Colonic mucosa (tissue), 4 donors: ENCODE data around the gene NFX1. TPM values are rescaled to one million over a fixed set of nuclear protein-coding genes. Genes with fewer than 3 reads are reported as not detected.

Source experiments
- DNase-seq: peaks from one replicate; pipeline ENCODE4 v3.0.0-alpha.2; 2020
- H3K27ac ChIP-seq: fragments of 200-600 bp; one replicate; pipeline ENCODE4 v1.8.0; 2021
- H3K27me3 ChIP-seq: fragments of 200-600 bp; one replicate; pipeline ENCODE4 v1.8.0; 2021
- H3K36me3 ChIP-seq: fragments of 200-600 bp; one replicate; pipeline ENCODE4 v1.8.0; 2021
- H3K4me1 ChIP-seq: fragments of 200-600 bp; one replicate; pipeline ENCODE4 v1.8.0; 2021; ENCODE audit warnings: mild to moderate bottlenecking
- H3K4me3 ChIP-seq: fragments of 200-600 bp; one replicate; pipeline ENCODE4 v1.8.0; 2021
- H3K9ac ChIP-seq, 2 donors: one replicate each; pipeline ENCODE4 v1.7.0; 2013; ENCODE audit warnings: control low read depth in 2 of 2, low read depth in 2 of 2, low read length in 2 of 2
- H3K9me3 ChIP-seq: fragments of 200-600 bp; one replicate; pipeline ENCODE4 v1.8.0; 2021
- intact Hi-C: fragments of 100-400 bp; cut with DNase I; formaldehyde crosslinking; loops from one replicate; pipeline ENCODE4 v1.14.1; 2022
- total RNA-seq, 2 donors: library from RNA; stranded (reverse); fragmentation: NEBNext Ultra II Directional in 1 of 2; extraction: Animal tissue kit (Norgen Biotek cat#: 25700) in 1 of 2; gene quantifications; one replicate each; pipeline ENCODE4 v1.2.1, GENCODE V29; 2021
- TF ChIP-seq, protein P1 (sequence below): fragments of 200-600 bp; IDR thresholded peaks from one replicate; pipeline ENCODE4 v1.8.0; 2022; ENCODE audit warnings: antibody characterized with exemption, mild to moderate bottlenecking
- donor health status: healthy.
- donor health status: DM: no; HTN: no; CAD: no.
- donor health status: DM: no; HTN: no; CAD: no.

Gene NFX1
- total RNA-seq, 2 donors from 2014 or later: 27.6 to 31.3 TPM

DNA sequence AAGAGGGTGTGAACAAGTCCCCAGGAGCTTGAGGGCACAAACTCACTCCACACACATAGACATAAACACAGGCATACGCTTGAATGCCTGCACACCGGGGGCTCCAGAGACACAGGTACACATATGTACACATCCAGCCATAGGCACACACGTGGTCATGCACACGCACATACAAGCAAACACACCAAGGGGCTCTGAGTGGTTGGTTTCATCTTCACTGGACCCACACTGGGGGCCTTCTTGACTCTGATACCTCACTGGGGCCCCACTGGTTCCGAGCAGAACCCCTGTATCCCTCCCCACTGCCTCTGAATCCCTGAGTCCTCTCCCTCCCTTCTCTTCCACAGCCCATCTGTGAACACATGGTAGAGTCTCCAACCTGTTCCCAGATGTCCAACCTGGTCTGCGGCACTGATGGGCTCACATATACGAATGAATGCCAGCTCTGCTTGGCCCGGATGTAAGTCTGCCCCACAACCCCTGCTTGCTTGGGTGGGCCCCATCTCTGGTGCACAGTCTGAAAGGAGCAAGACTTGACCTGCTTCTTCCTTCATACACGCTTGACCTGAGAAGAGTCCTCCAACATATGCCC, 44.0 kb upstream of the NFX1 start:
- intact Hi-C loops: no loop called here
- Histone ChIP-seq H3K9ac (no peak overlapping the region), H3K4me3 (no peak overlapping the region), H3K27me3 (no peaks in the 10 kb centered on the region), H3K4me1 (no peaks in the 10 kb centered on the region), H3K27ac (no peak overlapping the region), H3K9me3 (no peaks in the 10 kb centered on the region), H3K36me3 (no peaks in the 10 kb centered on the region)
- no peak for DNase-seq
- TF ChIP-seq, protein P1, sequence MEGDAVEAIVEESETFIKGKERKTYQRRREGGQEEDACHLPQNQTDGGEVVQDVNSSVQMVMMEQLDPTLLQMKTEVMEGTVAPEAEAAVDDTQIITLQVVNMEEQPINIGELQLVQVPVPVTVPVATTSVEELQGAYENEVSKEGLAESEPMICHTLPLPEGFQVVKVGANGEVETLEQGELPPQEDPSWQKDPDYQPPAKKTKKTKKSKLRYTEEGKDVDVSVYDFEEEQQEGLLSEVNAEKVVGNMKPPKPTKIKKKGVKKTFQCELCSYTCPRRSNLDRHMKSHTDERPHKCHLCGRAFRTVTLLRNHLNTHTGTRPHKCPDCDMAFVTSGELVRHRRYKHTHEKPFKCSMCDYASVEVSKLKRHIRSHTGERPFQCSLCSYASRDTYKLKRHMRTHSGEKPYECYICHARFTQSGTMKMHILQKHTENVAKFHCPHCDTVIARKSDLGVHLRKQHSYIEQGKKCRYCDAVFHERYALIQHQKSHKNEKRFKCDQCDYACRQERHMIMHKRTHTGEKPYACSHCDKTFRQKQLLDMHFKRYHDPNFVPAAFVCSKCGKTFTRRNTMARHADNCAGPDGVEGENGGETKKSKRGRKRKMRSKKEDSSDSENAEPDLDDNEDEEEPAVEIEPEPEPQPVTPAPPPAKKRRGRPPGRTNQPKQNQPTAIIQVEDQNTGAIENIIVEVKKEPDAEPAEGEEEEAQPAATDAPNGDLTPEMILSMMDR: no peak

DNA sequence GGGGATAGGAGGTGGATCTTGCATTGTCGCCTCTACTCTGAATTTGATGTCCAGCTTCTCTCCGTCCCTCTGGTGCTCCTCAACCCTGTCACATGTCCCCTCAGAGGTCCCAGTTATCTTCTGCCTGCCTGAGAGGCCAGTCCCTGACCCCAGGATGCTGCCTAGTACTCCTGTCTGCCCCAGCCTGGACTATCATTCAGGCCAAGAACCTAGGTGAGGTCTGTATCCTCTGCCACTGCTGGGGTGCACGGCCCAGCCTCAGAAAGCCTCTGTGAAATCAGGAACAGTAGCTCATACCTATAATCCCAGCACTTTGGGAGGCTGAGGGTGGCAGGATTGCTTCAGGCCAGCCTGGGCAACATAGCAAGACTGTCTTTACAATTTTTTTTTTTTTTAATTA, 41.7 kb upstream of the NFX1 start:
- no peak for DNase-seq
- TF ChIP-seq, protein P1: no peak
- Histone ChIP-seq H3K4me3 (no peak overlapping the region), H3K27ac (no peak overlapping the region), H3K4me1 (no peaks in the 10 kb centered on the region), H3K36me3 (no peaks in the 10 kb centered on the region), H3K9ac (no peak overlapping the region), H3K9me3 (no peaks in the 10 kb centered on the region), H3K27me3 (no peaks in the 10 kb centered on the region)
- intact Hi-C loops: no loop called here

GRCh38 chr9:33249087-33249658, 41.1 kb upstream of the NFX1 start:
- H3K4me3 ChIP-seq: no peak overlapping the region
- no peaks in the 10 kb centered on the region for H3K4me1 ChIP-seq
- no peak overlapping the region for H3K27ac ChIP-seq
- no peak overlapping the region for H3K9ac ChIP-seq
- H3K27me3 ChIP-seq: no peaks in the 10 kb centered on the region
- intact Hi-C loops: no loop called here
- TF ChIP-seq, protein P1: no peak
- no peaks in the 10 kb centered on the region for H3K9me3 ChIP-seq
- peaks cover 1% of the 10 kb centered on the region for H3K36me3 ChIP-seq
- DNase-seq: no peak

DNA sequence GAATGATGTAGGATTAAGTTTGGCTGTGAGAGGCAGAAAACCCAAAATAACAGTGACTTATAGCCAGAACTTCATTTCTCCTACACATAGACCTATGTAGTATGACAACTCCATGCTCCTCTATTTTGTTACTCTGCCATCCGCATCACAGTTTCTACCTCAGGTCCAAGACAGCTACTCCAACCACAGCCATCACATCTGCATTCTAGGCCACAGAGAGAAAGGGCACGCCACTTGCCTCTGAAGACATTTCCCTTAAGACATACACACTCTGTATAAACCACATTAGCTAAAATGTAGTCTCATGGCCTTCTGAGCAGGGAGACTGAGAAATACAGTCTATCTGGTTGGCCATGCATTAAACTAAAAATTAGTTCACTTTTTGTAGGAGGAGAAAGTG, 40.3 kb upstream of the NFX1 start:
- DNase-seq: no peak
- Histone ChIP-seq H3K4me1 (no peaks in the 10 kb centered on the region), H3K36me3 (peaks cover 8% of the 10 kb centered on the region), H3K4me3 (no peak overlapping the region), H3K9me3 (no peaks in the 10 kb centered on the region), H3K9ac (no peak overlapping the region), H3K27me3 (no peaks in the 10 kb centered on the region), H3K27ac (no peak overlapping the region)
- intact Hi-C loops: no loop called here
- TF ChIP-seq, protein P1: no peak

- no peak for DNase-seq
- peaks cover 14% of the 10 kb centered on the region for H3K36me3 ChIP-seq
- no peak overlapping the region for H3K27ac ChIP-seq
- TF ChIP-seq, protein P1: no peak
- H3K9me3 ChIP-seq: no peaks in the 10 kb centered on the region
- no peaks in the 10 kb centered on the region for H3K27me3 ChIP-seq
- intact Hi-C loops: no loop called here
- no peaks in the 10 kb centered on the region for H3K4me1 ChIP-seq
- H3K9ac ChIP-seq: no peak overlapping the region
- H3K4me3 ChIP-seq: no peak overlapping the region
Observed at GRCh38 chr9:33250458-33250995, 39.8 kb upstream of the NFX1 start.
